Hematopoietic multipotent progenitor cell treated with erythropoietin and hydrocortisone succinate and interleukin-3 and kit ligand, for 4 days (in vitro differentiated cells): Measurements from ENCODE around the gene TMCC2.
A peak's percentile ranks its signal among the peaks of the same experiment; 100 is the strongest.
"Not testable (repeated sequence)": the region's sequence is repeated elsewhere in the genome, so short reads cannot be mapped to it uniquely, and the experiment has no call there.

Experiments used
- DNase-seq: peaks from one replicate; pipeline ENCODE4 v3.0.0-alpha.2; 2015

TMCC2 gene

GRCh38 chr1:205261946-205262691 is 34.4 kb downstream of the TMCC2 start:
- peak; percentile 36 for DNase-seq

GRCh38 chr1:205262731-205263171 is 35.0 kb downstream of the TMCC2 start:
- DNase-seq, result peak; percentile 44

GRCh38 chr1:205263580-205264190 is 35.9 kb downstream of the TMCC2 start:
- peak; percentile 68 for DNase-seq

- no peak for DNase-seq
Measured at GRCh38 chr1:205266611-205267305, 39.0 kb downstream of the TMCC2 start.

GRCh38 chr1:205267306-205267902 is 39.7 kb downstream of the TMCC2 start:
- peak; percentile 96 for DNase-seq

GRCh38 chr1:205268846-205269680 is 41.3 kb downstream of the TMCC2 start:
- no peak for DNase-seq

GRCh38 chr1:205269711-205270110 is 42.0 kb downstream of the TMCC2 start:
- no peak for DNase-seq

- DNase-seq, result no peak
Measured at GRCh38 chr1:205270271-205270670, 42.5 kb downstream of the TMCC2 start.

GRCh38 chr1:205270764-205271163 is 43.0 kb downstream of the TMCC2 start:
- no peak for DNase-seq

- DNase-seq, result no peak
Measured at GRCh38 chr1:205271277-205271676, 43.5 kb downstream of the TMCC2 start.

GRCh38 chr1:205271745-205272144 is 44.0 kb downstream of the TMCC2 start:
- DNase-seq, result no peak

- DNase-seq, result peak; percentile 36
Measured at GRCh38 chr1:205272536-205272935, 44.8 kb downstream of the TMCC2 start.

- DNase-seq, result peak; percentile 90
Measured at GRCh38 chr1:205273551-205273982, 45.8 kb downstream of the TMCC2 start.

- no peak for DNase-seq
Measured at GRCh38 chr1:205274041-205274691, 46.4 kb downstream of the TMCC2 start.

- no peak for DNase-seq
Measured at GRCh38 chr1:205275133-205275532, 47.4 kb downstream of the TMCC2 start.

- DNase-seq, result no peak
Measured at GRCh38 chr1:205275916-205276688, 48.4 kb downstream of the TMCC2 start.

- DNase-seq, result no peak
Measured at GRCh38 chr1:205276689-205277065, 48.9 kb downstream of the TMCC2 start.

GRCh38 chr1:205279986-205280385 is 52.2 kb downstream of the TMCC2 start:
- DNase-seq, result no peak

- DNase-seq, result not testable (repeated sequence)
Measured at GRCh38 chr1:205280666-205281395, 53.1 kb downstream of the TMCC2 start.
